Activated gamma-delta T cell treated with Interleukin-2 at 50 U/mL for 16 hours (primary cell): ENCODE measurements around the gene RALB.
A peak's percentile ranks its signal among the peaks of the same experiment; 100 is the strongest.
"Not testable (repeated sequence)": the region's sequence is repeated elsewhere in the genome, so short reads cannot be mapped to it uniquely, and the experiment has no call there.

Source experiments
- DNase-seq: peaks from one replicate; pipeline ENCODE4 v3.0.0-alpha.2; 2020

RALB gene

GRCh38 chr2:120319123-120319522, 66.5 kb downstream of the RALB start:
- DNase-seq: no peak

GRCh38 chr2:120319686-120320317, 67.2 kb downstream of the RALB start:
- DNase-seq: no peak

- no peak for DNase-seq
These were observed 67.7 kb downstream of the RALB start for GRCh38 chr2:120320318-120320851.

GRCh38 chr2:120320887-120321556, 68.4 kb downstream of the RALB start:
- DNase-seq: not testable (repeated sequence)

- DNase-seq: no peak
These were observed 69.2 kb downstream of the RALB start for GRCh38 chr2:120321721-120322284.

- no peak for DNase-seq
These were observed 69.7 kb downstream of the RALB start for GRCh38 chr2:120322329-120322728.

- DNase-seq: no peak
These were observed 70.6 kb downstream of the RALB start for GRCh38 chr2:120323214-120323613.

GRCh38 chr2:120323807-120324399, 71.3 kb downstream of the RALB start:
- no peak for DNase-seq

- DNase-seq: no peak
These were observed 72.3 kb downstream of the RALB start for GRCh38 chr2:120324933-120325332.

- no peak for DNase-seq
These were observed 73.4 kb downstream of the RALB start for GRCh38 chr2:120326066-120326465.

- no peak for DNase-seq
These were observed 78.5 kb downstream of the RALB start for GRCh38 chr2:120330946-120331822.

GRCh38 chr2:120331903-120332302, 79.3 kb downstream of the RALB start:
- no peak for DNase-seq

GRCh38 chr2:120332384-120332783, 79.7 kb downstream of the RALB start:
- no peak for DNase-seq

- DNase-seq: no peak
These were observed 81.4 kb downstream of the RALB start for GRCh38 chr2:120334068-120334467.

GRCh38 chr2:120336749-120337148, 84.1 kb downstream of the RALB start:
- DNase-seq: no peak

- DNase-seq: no peak
These were observed 85.4 kb downstream of the RALB start for GRCh38 chr2:120338015-120338414.

GRCh38 chr2:120341977-120342376, 89.3 kb downstream of the RALB start:
- no peak for DNase-seq

- no peak for DNase-seq
These were observed 89.8 kb downstream of the RALB start for GRCh38 chr2:120342446-120342845.

- no peak for DNase-seq
These were observed 90.4 kb downstream of the RALB start for GRCh38 chr2:120343100-120343432.

- peak; percentile 30 for DNase-seq
These were observed 90.9 kb downstream of the RALB start for GRCh38 chr2:120343433-120344105.
